ENCODE measurements around the gene RALGAPA2. TPM values are rescaled to one million over a fixed set of nuclear protein-coding genes. Genes with fewer than 3 reads are reported as not detected.

The RALGAPA2 gene
- total and polyA plus RNA-seq, 2 donors (not counting 3 experiments of a cell fraction or from before 2014, with no cell fraction given) = 10.0 to 46.8 TPM

GRCh38 chr20:20594171-20594530, 118.3 kb downstream of the RALGAPA2 start:
- DNase-seq (ENCODE audit: low read depth, low spot score) (peak; percentile 25), FAIRE-seq (no peak)
- intact Hi-C loops (cut with micrococcal nuclease) (loop anchor here (1.0 to 2.0 kb wide), 2 partner anchors 234 to 511 kb away; no protein-coding TSS in a partner anchor), dilution Hi-C loops (cut with MboI; ENCODE audit: extremely low pct_ligation_motif_present, low sequenced_read_pairs) (no loop called here)
- Histone ChIP-seq H3K4me3 (replicated peaks in 1 of 3; ENCODE audit: insufficient read depth in 1 of 3, low read depth in 1 of 3, low read length in 3 of 3) (no peak overlapping the region), H2AFZ (ENCODE audit: low read depth, low read length) (no peak overlapping the region), H3K27me3 (ENCODE audit: control insufficient read depth in 2 of 2, insufficient read depth in 2 of 2, low read length in 2 of 2) (no peaks in the 10 kb centered on the region), H3K4me1 (ENCODE audit: control insufficient read depth, extremely low read depth, insufficient read depth, low read length) (no peaks in the 10 kb centered on the region), H3K79me2 (ENCODE audit: control insufficient read depth, insufficient read depth, low read length) (no peaks in the 10 kb centered on the region), H3K9me1 (replicated peaks; ENCODE audit: control insufficient read depth, extremely low read depth, insufficient read depth, low read length) (no peaks in the 10 kb centered on the region), H3K9me3 (replicated peaks; ENCODE audit: control insufficient read depth, insufficient read depth, low read length) (no peaks in the 10 kb centered on the region), H3K36me3 (ENCODE audit: control insufficient read depth in 2 of 2, extremely low read depth in 1 of 2, insufficient read depth in 2 of 2, low read length in 2 of 2) (peaks cover 6 to 7% of the 10 kb centered on the region in 2 experiments), H3K4me2 (ENCODE audit: insufficient read depth, low read length) (no peak overlapping the region), H3K27ac (ENCODE audit: insufficient read depth, low read depth, low read length) (no peak overlapping the region), H4K20me1 (replicated peaks; ENCODE audit: control insufficient read depth, extremely low read depth, insufficient read depth, low read length) (no peaks in the 10 kb centered on the region), H3K9ac (replicated peaks; ENCODE audit: extremely low read depth, insufficient read depth, low read length) (no peak overlapping the region)
- CTCF ChIA-PET = interaction anchor here (0.5 to 2.7 kb wide), 40 partner anchors 9 to 969 kb away, joined by 3 to 52 read pairs (median 4); no protein-coding TSS in a partner anchor
- BruUV-seq (replicated peaks) = no TSS peak
- POLR2A ChIA-PET = no interaction called here
- TF ChIP-seq CTCF (IDR thresholded peaks at IDR 0.05; ENCODE audit: extremely low read depth in 1 of 2, insufficient read depth in 1 of 2, low read depth in 1 of 2, low read length in 2 of 2) (no peak), POLR2A (IDR thresholded peaks at IDR 0.05; ENCODE audit: low read depth, low read length) (no peak), MAX (IDR thresholded peaks at IDR 0.05; ENCODE audit: insufficient read depth, insufficient read length) (no peak), FOS (IDR thresholded peaks at IDR 0.05; ENCODE audit: borderline replicate concordance, insufficient read depth, low read length) (no peak), MYC (IDR thresholded peaks at IDR 0.05; ENCODE audit: low read depth, low read length) (no peak), EZH2 (IDR thresholded peaks at IDR 0.05; ENCODE audit: borderline replicate concordance, low read depth, low read length, severe bottlenecking) (no peak), GATA2 (IDR thresholded peaks at IDR 0.05; ENCODE audit: insufficient read depth, insufficient read length, low read depth, low read length) (no peak), JUN (IDR thresholded peaks at IDR 0.05; ENCODE audit: borderline replicate concordance, insufficient read depth, insufficient read length, low read depth) (no peak), POLR2AphosphoS5 (IDR thresholded peaks at IDR 0.05; ENCODE audit: insufficient read depth, low read depth, low read length) (no peak)

Measured in endothelial cell of umbilical vein (primary cell).